OCI-LY3 (cell line): ENCODE data around the gene ANK2.

Source experiments
- CTCF ChIP-seq: fragments of 200-600, 300-600 bp; sonication (generic); IDR thresholded peaks from 2 replicates; pipeline ENCODE4 v1.5.1; 2014; ENCODE audit warnings: antibody characterized with exemption, low read length, low read depth
- EZH2phosphoT487 ChIP-seq: fragments of 200-600 bp; shearing (Covaris generic); IDR thresholded peaks from 2 replicates; pipeline ENCODE4 v1.6.1; 2018; ENCODE audit warnings: antibody characterized with exemption, mixed run types, low read depth

DNA sequence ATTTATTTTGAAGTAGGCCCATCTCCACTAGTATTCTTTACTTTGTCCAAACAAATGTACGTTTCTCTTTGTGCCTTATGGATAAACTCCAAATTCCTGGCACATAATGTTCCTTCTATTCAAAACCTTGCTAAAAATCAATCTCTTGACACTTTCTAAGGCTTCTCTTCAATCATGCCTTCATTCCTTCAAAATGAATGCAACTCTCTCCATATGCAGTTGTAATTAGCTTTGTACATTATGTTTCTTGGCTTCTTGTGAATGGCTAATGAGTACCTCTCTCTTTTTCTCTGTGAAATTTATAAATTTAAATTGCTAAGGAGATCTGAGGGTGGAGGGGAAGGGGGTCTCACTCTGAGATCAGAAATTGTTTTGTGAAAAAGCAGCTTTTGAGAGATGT is 24.0 kb upstream of the ANK2 start:
- TF ChIP-seq CTCF (no peak), EZH2phosphoT487 (no peak)
